ENCODE measurements around the gene SCN4A.
A peak's percentile ranks its signal among the peaks of the same experiment; 100 is the strongest.
"Not testable (repeated sequence)": the region's sequence is repeated elsewhere in the genome, so short reads cannot be mapped to it uniquely, and the experiment has no call there.

Gene SCN4A

GRCh38 chr17:63972796-63973195 is at the start of gene SCN4A:
Gene SCN4A (minus strand): TSS chr17:63972918. CDS start chr17:63972841, 77 bp downstream.
- no peak for DNase-seq

GRCh38 chr17:64020056-64020766 is 47.5 kb upstream of the SCN4A start, which contains the start of gene ICAM2:
Gene ICAM2 (minus strand): TSS chr17:64020633. CDS start chr17:64006691, 13,942 bp downstream.
- DNase-seq: peak; percentile 61 to 78

- not testable (repeated sequence) for DNase-seq
Measured at GRCh38 chr17:64019551-64019961, 46.8 kb upstream of the SCN4A start.

GRCh38 chr17:64017381-64017980 is 44.8 kb upstream of the SCN4A start:
- DNase-seq: peak; percentile 19 to 40

GRCh38 chr17:64016974-64017373 is 44.3 kb upstream of the SCN4A start:
- DNase-seq: no peak

GRCh38 chr17:64016231-64016784 is 43.6 kb upstream of the SCN4A start:
- DNase-seq: peak in 1 of 2 experiments; percentile 53

GRCh38 chr17:64015447-64015846 is 42.7 kb upstream of the SCN4A start:
- DNase-seq: no peak

- DNase-seq: no peak
Measured at GRCh38 chr17:64009571-64010402, 37.1 kb upstream of the SCN4A start.

GRCh38 chr17:64008830-64009229 is 36.1 kb upstream of the SCN4A start:
- DNase-seq: no peak

GRCh38 chr17:64008346-64008745 is 35.6 kb upstream of the SCN4A start:
- no peak for DNase-seq

GRCh38 chr17:64007838-64008282 is 35.1 kb upstream of the SCN4A start:
- DNase-seq: no peak

- not testable (repeated sequence) for DNase-seq
Measured at GRCh38 chr17:64007089-64007837, 34.5 kb upstream of the SCN4A start.

- no peak for DNase-seq
Measured at GRCh38 chr17:64006361-64007088, 33.8 kb upstream of the SCN4A start.

GRCh38 chr17:64005734-64006167 is 33.0 kb upstream of the SCN4A start:
- no peak for DNase-seq

- no peak for DNase-seq
Measured at GRCh38 chr17:64004903-64005733, 32.4 kb upstream of the SCN4A start.

GRCh38 chr17:64004218-64004770 is 31.6 kb upstream of the SCN4A start:
- DNase-seq: no peak

GRCh38 chr17:64003526-64004121 is 30.9 kb upstream of the SCN4A start:
- no peak for DNase-seq

- DNase-seq: no peak
Measured at GRCh38 chr17:64002658-64003525, 30.2 kb upstream of the SCN4A start.
